ENCODE measurements around the gene HDAC2. TPM values are rescaled to one million over a fixed set of nuclear protein-coding genes. Genes with fewer than 3 reads are reported as not detected.

HDAC2 gene
- polyA plus RNA-seq, 1 donor (not counting 4 experiments of a cell fraction or from before 2014, with no cell fraction given), result 222 TPM

GRCh38 chr6:113888956-113889630, 81.9 kb downstream of the HDAC2 start:
- H3K4me2 ChIP-seq (ENCODE audit: control insufficient read depth, extremely low read depth, insufficient read depth, low read depth, low read length), result no peak overlapping the region
- H3K27me3 ChIP-seq (ENCODE audit: control insufficient read depth, extremely low read depth, insufficient read depth, low read length), result no peaks in the 10 kb centered on the region
- no peak overlapping the region for H3K27ac ChIP-seq (ENCODE audit: control insufficient read depth, insufficient read depth, low read length)
- H4K20me1 ChIP-seq (ENCODE audit: control insufficient read depth, extremely low read depth, insufficient read depth, low read length), result no peaks in the 10 kb centered on the region
- no peaks in the 10 kb centered on the region for H3K9me3 ChIP-seq (ENCODE audit: control insufficient read depth, low read depth, low read length)
- no peaks in the 10 kb centered on the region for H3K9me1 ChIP-seq (ENCODE audit: control insufficient read depth, extremely low read depth, insufficient read depth, low read length)
- no peak overlapping the region for H3K4me3 ChIP-seq (ENCODE audit: control insufficient read depth in 2 of 3, extremely low read depth in 1 of 3, insufficient read depth in 2 of 3, low read depth in 1 of 3, low read length in 3 of 3)
- H3K36me3 ChIP-seq (ENCODE audit: control insufficient read depth in 2 of 2, extremely low read depth in 1 of 2, insufficient read depth in 2 of 2, low read length in 2 of 2), result no peaks in the 10 kb centered on the region
- FAIRE-seq (no peak), DNase-seq (ENCODE audit: low read depth, low spot score) (no peak)
- dilution Hi-C loops (cut with MboI; ENCODE audit: extremely low pct_ligation_motif_present, low sequenced_read_pairs), result loop anchor here (25.0 kb wide), 1 partner anchor 1102 kb away; no protein-coding TSS in a partner anchor
- H3K79me2 ChIP-seq (ENCODE audit: control insufficient read depth, insufficient read depth, low read length), result no peaks in the 10 kb centered on the region
- no peaks in the 10 kb centered on the region for H3K4me1 ChIP-seq (ENCODE audit: control insufficient read depth, extremely low read depth, insufficient read depth, low read length)
- TF ChIP-seq, protein P1, sequence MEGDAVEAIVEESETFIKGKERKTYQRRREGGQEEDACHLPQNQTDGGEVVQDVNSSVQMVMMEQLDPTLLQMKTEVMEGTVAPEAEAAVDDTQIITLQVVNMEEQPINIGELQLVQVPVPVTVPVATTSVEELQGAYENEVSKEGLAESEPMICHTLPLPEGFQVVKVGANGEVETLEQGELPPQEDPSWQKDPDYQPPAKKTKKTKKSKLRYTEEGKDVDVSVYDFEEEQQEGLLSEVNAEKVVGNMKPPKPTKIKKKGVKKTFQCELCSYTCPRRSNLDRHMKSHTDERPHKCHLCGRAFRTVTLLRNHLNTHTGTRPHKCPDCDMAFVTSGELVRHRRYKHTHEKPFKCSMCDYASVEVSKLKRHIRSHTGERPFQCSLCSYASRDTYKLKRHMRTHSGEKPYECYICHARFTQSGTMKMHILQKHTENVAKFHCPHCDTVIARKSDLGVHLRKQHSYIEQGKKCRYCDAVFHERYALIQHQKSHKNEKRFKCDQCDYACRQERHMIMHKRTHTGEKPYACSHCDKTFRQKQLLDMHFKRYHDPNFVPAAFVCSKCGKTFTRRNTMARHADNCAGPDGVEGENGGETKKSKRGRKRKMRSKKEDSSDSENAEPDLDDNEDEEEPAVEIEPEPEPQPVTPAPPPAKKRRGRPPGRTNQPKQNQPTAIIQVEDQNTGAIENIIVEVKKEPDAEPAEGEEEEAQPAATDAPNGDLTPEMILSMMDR (optimal IDR thresholded peaks at IDR 0.05 in 1 of 3, IDR thresholded peaks at IDR 0.05 in 1 of 3, conservative IDR thresholded peaks at IDR 0.05 in 1 of 3; ENCODE audit: extremely low read depth in 1 of 3, insufficient read depth in 2 of 3, low read length in 3 of 3), result no peak
- TF ChIP-seq EZH2 (IDR thresholded peaks at IDR 0.05; ENCODE audit: low read length), result no peak
- no peak overlapping the region for H3K9ac ChIP-seq (ENCODE audit: control insufficient read depth, extremely low read depth, insufficient read depth, low read length)
- H2AFZ ChIP-seq (ENCODE audit: control insufficient read depth, low read length), result no peak overlapping the region

- no peak overlapping the region for H3K4me2 ChIP-seq (ENCODE audit: control insufficient read depth, extremely low read depth, insufficient read depth, low read depth, low read length)
- no peak overlapping the region for H3K27ac ChIP-seq (ENCODE audit: control insufficient read depth, insufficient read depth, low read length)
- H2AFZ ChIP-seq (ENCODE audit: control insufficient read depth, low read length), result no peak overlapping the region
- dilution Hi-C loops (cut with MboI; ENCODE audit: extremely low pct_ligation_motif_present, low sequenced_read_pairs), result loop anchor here (25.0 kb wide), 1 partner anchor 1101 kb away; no protein-coding TSS in a partner anchor
- no peak overlapping the region for H3K4me3 ChIP-seq (ENCODE audit: control insufficient read depth in 2 of 3, extremely low read depth in 1 of 3, insufficient read depth in 2 of 3, low read depth in 1 of 3, low read length in 3 of 3)
- FAIRE-seq, result peak; percentile 55
- no peak for TF ChIP-seq EZH2 (IDR thresholded peaks at IDR 0.05; ENCODE audit: low read length)
- TF ChIP-seq, protein P1 (optimal IDR thresholded peaks at IDR 0.05 in 1 of 3, IDR thresholded peaks at IDR 0.05 in 1 of 3, conservative IDR thresholded peaks at IDR 0.05 in 1 of 3; ENCODE audit: extremely low read depth in 1 of 3, insufficient read depth in 2 of 3, low read length in 3 of 3), result no peak
- H3K79me2 ChIP-seq (ENCODE audit: control insufficient read depth, insufficient read depth, low read length), result no peaks in the 10 kb centered on the region
- no peaks in the 10 kb centered on the region for H3K36me3 ChIP-seq (ENCODE audit: control insufficient read depth in 2 of 2, extremely low read depth in 1 of 2, insufficient read depth in 2 of 2, low read length in 2 of 2)
- H3K9ac ChIP-seq (ENCODE audit: control insufficient read depth, extremely low read depth, insufficient read depth, low read length), result no peak overlapping the region
- H3K9me1 ChIP-seq (ENCODE audit: control insufficient read depth, extremely low read depth, insufficient read depth, low read length), result no peaks in the 10 kb centered on the region
- H4K20me1 ChIP-seq (ENCODE audit: control insufficient read depth, extremely low read depth, insufficient read depth, low read length), result no peaks in the 10 kb centered on the region
- no peaks in the 10 kb centered on the region for H3K9me3 ChIP-seq (ENCODE audit: control insufficient read depth, low read depth, low read length)
- DNase-seq (ENCODE audit: low read depth, low spot score), result no peak
- no peaks in the 10 kb centered on the region for H3K4me1 ChIP-seq (ENCODE audit: control insufficient read depth, extremely low read depth, insufficient read depth, low read length)
- no peaks in the 10 kb centered on the region for H3K27me3 ChIP-seq (ENCODE audit: control insufficient read depth, extremely low read depth, insufficient read depth, low read length)
Observed at GRCh38 chr6:113888493-113888892, 82.5 kb downstream of the HDAC2 start.
